Spleen (tissue), 11 donors: ENCODE results near the gene FOXL3. TPM values are rescaled to one million over a fixed set of nuclear protein-coding genes. Genes with fewer than 3 reads are reported as not detected.

Experiments
- DNase-seq: peaks from one replicate; pipeline ENCODE4 v3.0.0-alpha.2; 2020
- H3K27ac ChIP-seq, 8 donors: fragments of 200-600 bp; sonication (generic) in 7 of 8; 1 replicate in 4 of 8; 2 replicates in 4 of 8; pipeline versions ENCODE4 v1.5.0 to v1.8.0; 2016 to 2021; ENCODE audit warnings: inconsistent platforms in 4 of 8, mild to moderate bottlenecking in 4 of 8, moderate library complexity in 1 of 8
- H3K27me3 ChIP-seq, 7 donors: fragments of 200-600 bp; sonication (generic) in 6 of 7; replicated peaks in 1 of 7; 1 replicate in 4 of 7; 2 replicates in 3 of 7; pipeline versions ENCODE4 v1.5.0 to v1.8.0; 2016 to 2021; ENCODE audit warnings: inconsistent platforms in 3 of 7, mild to moderate bottlenecking in 1 of 7
- H3K36me3 ChIP-seq, 6 donors: fragments of 200-600 bp; sonication (generic) in 5 of 6; 1 replicate in 4 of 6; 2 replicates in 2 of 6; pipeline versions ENCODE4 v1.5.0 to v1.8.0; 2016 to 2021; ENCODE audit warnings: inconsistent platforms in 2 of 6
- H3K4me1 ChIP-seq, 6 donors: fragments of 200-600 bp; sonication (generic) in 5 of 6; 1 replicate in 3 of 6; 2 replicates in 3 of 6; pipeline versions ENCODE4 v1.5.0 to v1.8.0; 2016 to 2021; ENCODE audit warnings: inconsistent platforms in 3 of 6
- H3K4me3 ChIP-seq, 8 donors: fragments of 200-600 bp; sonication (generic) in 7 of 8; 1 replicate in 4 of 8; 2 replicates in 4 of 8; pipeline versions ENCODE4 v1.5.0 to v1.8.0; 2016 to 2021; ENCODE audit warnings: inconsistent platforms in 4 of 8, mild to moderate bottlenecking in 4 of 8, moderate library complexity in 2 of 8
- H3K9me3 ChIP-seq, 8 donors: fragments of 200-600 bp; sonication (generic) in 7 of 8; 1 replicate in 4 of 8; 2 replicates in 4 of 8; pipeline versions ENCODE4 v1.5.0 to v1.8.0; 2016 to 2021; ENCODE audit warnings: inconsistent platforms in 4 of 8
- CTCF ChIP-seq, 11 experiments: fragments of 200-600 bp in 7 of 11; fragments of 450-650 bp in 4 of 11; sonication (generic) in 4 of 11; IDR thresholded peaks in 8 of 11; conservative IDR thresholded peaks in 3 of 11; 1 replicate in 7 of 11; 2 replicates in 4 of 11; pipeline versions ENCODE4 v1.4.0 to v1.8.0; 2016 to 2021; ENCODE audit warnings: antibody characterized with exemption in 11 of 11, inconsistent platforms in 4 of 11, mild to moderate bottlenecking in 1 of 11
- POLR2A ChIP-seq, 3 donors: fragments of 450-650 bp; IDR thresholded peaks; one replicate each; pipeline ENCODE4 v1.5.1; 2017; ENCODE audit warnings: antibody characterized with exemption in 3 of 3, mild to moderate bottlenecking in 1 of 3
- POLR2AphosphoS5 ChIP-seq, 3 donors: sonication (generic); formaldehyde crosslinking; IDR thresholded peaks; one replicate each; pipeline ENCODE4 v1.5.1; 2017; ENCODE audit warnings: antibody characterized with exemption in 3 of 3
- WGBS, 5 donors: extraction: QIAGEN DNeasy Blood & Tissue Kit in 3 of 5; methylation state at CpG; one replicate each; pipeline versions ENCODE4 v1.1.5 to v1.1.7; 2013 to 2018; 5-methylcytosine and 5-hydroxymethylcytosine counted together
- intact Hi-C: fragments of 100-400 bp; cut with DNase I; formaldehyde crosslinking; loops from one replicate; pipeline ENCODE4 v1.15.0; 2023; ENCODE audit warnings: low total_unique reads
- polyA plus RNA-seq, 3 donors: library from polyadenylated mRNA; stranded (reverse); fragments of 200-250 nt; gene quantifications; one replicate each; pipeline ENCODE4 v1.2.1, GENCODE V29; 2013
- total RNA-seq, 7 donors: library from RNA; depleted of rRNA in 3 of 7; stranded (reverse); fragments of >200 nt in 3 of 7; fragmentation: NEBNext Ultra II Directional in 4 of 7; extraction: Animal tissue kit (Norgen Biotek cat#: 25700) in 4 of 7; gene quantifications; one replicate each; pipeline versions ENCODE4 v1.1.0 to v1.2.1, GENCODE V29; 2016 to 2021
- donor health status: healthy with polysubstance abuse.
- donor health status: DM: no; HTN: no; CAD: no; lungs with moderate emphysema.
- donor health status: DM: no; HTN: no; CAD: no.
- donor health status: Bipolar disorder and iron deficiency.
- donor health status: healthy.
- donor health status: DM: no; HTN: no; CAD: no.
- donor health status: DM: yes; HTN: yes; CAD: no.

The FOXL3 gene
- total and polyA plus RNA-seq, 10 donors, result not detected

GRCh38 chr7:311131-311680 lies 21.2 kb downstream of the FOXL3 start:
- H3K4me3 ChIP-seq, result no peak overlapping the region
- DNase-seq, result peak; percentile 33
- peaks cover 0 to 28% (median 0%) of the 10 kb centered on the region in 7 donors for H3K27me3 ChIP-seq
- intact Hi-C loops, result no loop called here
- H3K4me1 ChIP-seq, result no peaks in the 10 kb centered on the region
- no peaks in the 10 kb centered on the region for H3K36me3 ChIP-seq
- 70 to 83% (median 79%) methylated on average over 19 of the region's 19 CpGs for WGBS, 5 donors
- H3K9me3 ChIP-seq, result peaks cover 0 to 24% (median 10%) of the 10 kb centered on the region in 8 donors
- H3K27ac ChIP-seq, result no peak overlapping the region
- TF ChIP-seq POLR2A (IDR thresholded peaks at IDR 0.05) (no peak), POLR2AphosphoS5 (IDR thresholded peaks at IDR 0.05) (no peak), CTCF (IDR thresholded peaks at IDR 0.05 in 8 of 11, conservative IDR thresholded peaks at IDR 0.05 in 3 of 11) (no peak)

GRCh38 chr7:311796-312195 lies 21.8 kb downstream of the FOXL3 start:
- Histone ChIP-seq H3K27ac (no peak overlapping the region), H3K36me3 (no peaks in the 10 kb centered on the region), H3K4me3 (no peak overlapping the region), H3K9me3 (peaks cover 0 to 24% (median 10%) of the 10 kb centered on the region in 8 donors), H3K27me3 (peaks cover 0 to 34% (median 0%) of the 10 kb centered on the region in 7 donors), H3K4me1 (no peaks in the 10 kb centered on the region)
- WGBS, 5 donors, result 48 to 70% (median 63%) methylated on average over 5 of the region's 5 CpGs
- peak; percentile 59 for DNase-seq
- intact Hi-C loops, result no loop called here
- TF ChIP-seq POLR2AphosphoS5 (IDR thresholded peaks at IDR 0.05) (no peak), POLR2A (IDR thresholded peaks at IDR 0.05) (no peak), CTCF (IDR thresholded peaks at IDR 0.05 in 8 of 11, conservative IDR thresholded peaks at IDR 0.05 in 3 of 11) (no peak)

GRCh38 chr7:312424-312823 lies 22.5 kb downstream of the FOXL3 start:
- no peak for DNase-seq
- Histone ChIP-seq H3K9me3 (peaks cover 0 to 18% (median 9%) of the 10 kb centered on the region in 8 donors), H3K27ac (no peak overlapping the region), H3K36me3 (no peaks in the 10 kb centered on the region), H3K4me3 (no peak overlapping the region), H3K27me3 (peaks cover 0 to 38% (median 0%) of the 10 kb centered on the region in 7 donors), H3K4me1 (no peaks in the 10 kb centered on the region)
- intact Hi-C loops, result no loop called here
- 71 to 75% (median 73%) methylated on average over 6 of the region's 6 CpGs for WGBS, 5 donors
- no peak for TF ChIP-seq CTCF (IDR thresholded peaks at IDR 0.05 in 8 of 11, conservative IDR thresholded peaks at IDR 0.05 in 3 of 11)
- TF ChIP-seq POLR2A (IDR thresholded peaks at IDR 0.05), result no peak
- no peak for TF ChIP-seq POLR2AphosphoS5 (IDR thresholded peaks at IDR 0.05)

GRCh38 chr7:314853-315252 lies 24.9 kb downstream of the FOXL3 start:
- TF ChIP-seq CTCF (IDR thresholded peaks at IDR 0.05 in 8 of 11, conservative IDR thresholded peaks at IDR 0.05 in 3 of 11), result no peak
- no peak for TF ChIP-seq POLR2A (IDR thresholded peaks at IDR 0.05)
- TF ChIP-seq POLR2AphosphoS5 (IDR thresholded peaks at IDR 0.05), result no peak
- WGBS, 5 donors, result 91 to 94% (median 93%) methylated on average over 8 of the region's 8 CpGs
- H3K9me3 ChIP-seq, result peaks cover 0 to 7% (median 0%) of the 10 kb centered on the region in 8 donors
- no peaks in the 10 kb centered on the region for H3K4me1 ChIP-seq
- intact Hi-C loops, result loop anchor here (5.0 kb wide), 1 partner anchor 542 kb away; no protein-coding TSS in a partner anchor
- peaks cover 0 to 62% (median 0%) of the 10 kb centered on the region in 7 donors for H3K27me3 ChIP-seq
- no peak for DNase-seq
- no peaks in the 10 kb centered on the region for H3K36me3 ChIP-seq
- no peak overlapping the region for H3K4me3 ChIP-seq
- no peak overlapping the region for H3K27ac ChIP-seq
